HG02678 (cell line): ENCODE data around the gene OTOP1.
"Not testable (repeated sequence)": the region's sequence is repeated elsewhere in the genome, so short reads cannot be mapped to it uniquely, and the experiment has no call there.

Experiments used
- ATAC-seq: cut with Tn5 transposase; IDR thresholded peaks from one replicate; pipeline ENCODE4 v1.9.1; 2021; ENCODE audit warnings: mild to moderate bottlenecking, moderate library complexity; ENCODE audit not compliant: unreplicated experiment

OTOP1 gene

GRCh38 chr4:4165701-4166392 is 60.9 kb downstream of the OTOP1 start:
- ATAC-seq, result not testable (repeated sequence)

- ATAC-seq, result not testable (repeated sequence)
These were observed 62.1 kb downstream of the OTOP1 start for GRCh38 chr4:4164532-4165173.

GRCh38 chr4:4162186-4162585 is 64.5 kb downstream of the OTOP1 start:
- not testable (repeated sequence) for ATAC-seq

DNA sequence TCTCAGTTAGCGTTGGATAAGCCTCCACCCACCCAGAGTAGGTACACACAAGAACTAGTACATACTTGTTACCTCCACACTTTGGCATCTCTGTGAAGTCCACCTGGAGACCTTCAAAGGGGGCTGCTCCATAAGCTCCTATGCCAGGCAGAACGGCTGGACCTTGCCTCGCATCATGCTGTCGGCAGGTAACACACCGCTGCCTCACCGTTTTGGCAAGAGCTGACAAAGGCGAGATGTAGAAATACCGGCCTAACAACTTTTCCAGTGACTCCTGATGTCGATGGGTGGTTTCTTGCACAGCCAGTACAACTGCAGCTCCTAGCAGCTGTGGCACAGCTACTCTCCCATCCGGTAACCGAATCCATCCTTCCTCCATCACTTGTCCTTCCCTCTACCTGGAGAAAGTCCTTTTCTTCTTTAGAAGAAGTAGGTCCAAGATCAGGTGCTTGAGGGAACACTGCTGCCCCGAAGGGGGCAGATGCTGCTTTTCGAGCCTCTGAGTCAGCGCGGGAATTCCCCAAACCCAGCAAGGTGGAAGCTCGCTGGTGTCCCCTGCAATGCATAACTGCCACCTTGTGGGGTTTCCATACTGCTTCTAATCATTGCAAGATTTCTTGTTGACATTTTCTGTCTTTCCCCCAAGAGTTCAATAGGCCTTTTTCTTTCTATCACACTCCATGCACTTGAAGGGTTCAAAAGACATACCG is 65.6 kb downstream of the OTOP1 start:
- not testable (repeated sequence) for ATAC-seq

- not testable (repeated sequence) for ATAC-seq
These were observed 81.1 kb downstream of the OTOP1 start for GRCh38 chr4:4145622-4146021.

- ATAC-seq, result not testable (repeated sequence)
These were observed 83.4 kb downstream of the OTOP1 start for GRCh38 chr4:4143376-4143775.

DNA sequence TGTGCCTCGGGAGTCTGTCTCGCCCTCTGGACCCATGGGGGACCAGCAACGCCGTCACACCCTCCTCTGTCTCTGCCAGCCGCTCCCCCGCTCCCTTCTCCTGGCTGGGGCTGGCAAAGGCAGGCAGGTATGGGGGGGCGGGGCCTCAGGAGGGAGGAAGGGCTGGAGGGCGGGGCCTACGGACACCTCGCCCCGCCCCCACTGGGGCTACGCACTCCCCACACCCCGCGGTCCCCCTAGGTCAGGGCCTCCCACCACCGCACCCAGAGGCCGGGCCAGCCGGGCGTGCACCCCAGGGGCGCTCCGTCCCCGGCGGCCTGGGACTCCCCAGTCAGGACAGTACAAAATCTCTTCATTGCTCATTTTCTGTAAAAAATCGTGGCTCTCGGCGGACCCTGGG is 84.0 kb downstream of the OTOP1 start:
- not testable (repeated sequence) for ATAC-seq

- not testable (repeated sequence) for ATAC-seq
These were observed 85.5 kb downstream of the OTOP1 start for GRCh38 chr4:4141186-4141585.
